LNCAP (cell line): ENCODE measurements around the gene EXOC3L4.

Experiments used
- TF ChIP-seq, protein P1 (sequence below): fragments of 450-650 bp; IDR thresholded peaks from 2 replicates; pipeline ENCODE4 v1.5.1; 2017; ENCODE audit warnings: mild to moderate bottlenecking

Gene EXOC3L4

DNA sequence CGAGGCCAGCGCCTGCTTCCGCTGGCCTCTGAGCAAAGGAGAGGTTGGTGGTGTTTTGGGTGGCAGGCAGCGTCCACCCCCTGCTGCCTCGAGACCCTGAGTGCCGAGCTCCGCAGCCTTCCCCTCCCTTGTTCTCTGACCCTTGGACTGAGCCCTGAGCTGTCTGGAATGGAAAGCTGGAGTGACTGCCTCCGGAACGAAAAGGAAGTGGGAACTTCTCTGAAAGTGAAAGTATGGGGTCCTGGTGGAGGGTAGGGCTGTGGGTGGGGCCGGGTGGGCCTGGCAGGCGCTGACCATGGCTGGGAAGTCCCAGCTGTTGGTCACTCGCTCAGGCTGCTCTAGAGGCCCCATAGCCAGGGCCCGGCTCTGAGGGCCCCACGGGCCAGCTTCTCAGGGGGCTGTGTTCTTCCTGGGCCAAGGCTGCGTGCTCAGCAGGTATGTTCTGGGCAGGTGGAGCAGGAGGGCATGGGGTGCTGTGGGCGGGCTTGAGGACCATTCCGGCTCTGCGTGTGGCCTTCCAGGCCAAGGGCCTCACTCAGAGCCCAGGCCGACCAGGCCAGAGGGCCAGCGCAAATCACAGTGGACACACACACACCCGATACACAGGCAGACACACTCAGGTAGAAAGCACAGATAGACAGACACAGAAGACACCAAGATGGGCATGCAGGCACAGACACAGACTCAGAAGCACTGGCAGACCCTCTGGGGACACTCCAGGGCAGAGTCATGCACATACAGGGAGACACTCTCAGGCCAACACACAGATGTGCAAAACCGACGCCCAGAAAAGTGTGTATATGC is at the start of gene EXOC3L4:
TSS of gene EXOC3L4 (plus strand) at position 320 of the 804 bp plus-strand sequence. CDS start 5,495 bp downstream, outside the sequence.
- TF ChIP-seq, protein P1, sequence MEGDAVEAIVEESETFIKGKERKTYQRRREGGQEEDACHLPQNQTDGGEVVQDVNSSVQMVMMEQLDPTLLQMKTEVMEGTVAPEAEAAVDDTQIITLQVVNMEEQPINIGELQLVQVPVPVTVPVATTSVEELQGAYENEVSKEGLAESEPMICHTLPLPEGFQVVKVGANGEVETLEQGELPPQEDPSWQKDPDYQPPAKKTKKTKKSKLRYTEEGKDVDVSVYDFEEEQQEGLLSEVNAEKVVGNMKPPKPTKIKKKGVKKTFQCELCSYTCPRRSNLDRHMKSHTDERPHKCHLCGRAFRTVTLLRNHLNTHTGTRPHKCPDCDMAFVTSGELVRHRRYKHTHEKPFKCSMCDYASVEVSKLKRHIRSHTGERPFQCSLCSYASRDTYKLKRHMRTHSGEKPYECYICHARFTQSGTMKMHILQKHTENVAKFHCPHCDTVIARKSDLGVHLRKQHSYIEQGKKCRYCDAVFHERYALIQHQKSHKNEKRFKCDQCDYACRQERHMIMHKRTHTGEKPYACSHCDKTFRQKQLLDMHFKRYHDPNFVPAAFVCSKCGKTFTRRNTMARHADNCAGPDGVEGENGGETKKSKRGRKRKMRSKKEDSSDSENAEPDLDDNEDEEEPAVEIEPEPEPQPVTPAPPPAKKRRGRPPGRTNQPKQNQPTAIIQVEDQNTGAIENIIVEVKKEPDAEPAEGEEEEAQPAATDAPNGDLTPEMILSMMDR: no peak

- TF ChIP-seq, protein P1: no peak
Measured at GRCh38 chr14:103045371-103045869, 49.1 kb upstream of the EXOC3L4 start.

DNA sequence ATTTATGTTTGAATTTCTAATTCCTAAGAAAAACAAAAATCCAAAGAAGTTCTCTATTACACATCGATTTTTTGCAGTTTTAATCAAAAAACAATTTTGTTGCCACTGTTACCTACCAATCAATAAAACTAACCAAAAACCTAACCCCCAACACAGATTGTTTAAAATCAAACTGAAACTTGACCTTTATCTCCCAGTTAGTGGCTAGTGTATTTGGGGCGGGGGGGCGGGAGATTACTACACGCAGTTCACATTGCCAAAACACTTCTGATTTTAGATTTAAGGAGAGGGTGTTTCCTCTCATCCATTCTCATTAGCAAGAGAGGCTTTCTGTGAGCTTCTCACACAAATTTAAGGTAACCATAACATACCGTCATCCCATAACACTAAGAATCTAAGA is 43.6 kb upstream of the EXOC3L4 start:
- TF ChIP-seq, protein P1: no peak

- TF ChIP-seq, protein P1: no peak
Measured at GRCh38 chr14:103052407-103052806, 42.1 kb upstream of the EXOC3L4 start.

- TF ChIP-seq, protein P1: no peak
Measured at GRCh38 chr14:103055695-103056094, 38.8 kb upstream of the EXOC3L4 start.

DNA sequence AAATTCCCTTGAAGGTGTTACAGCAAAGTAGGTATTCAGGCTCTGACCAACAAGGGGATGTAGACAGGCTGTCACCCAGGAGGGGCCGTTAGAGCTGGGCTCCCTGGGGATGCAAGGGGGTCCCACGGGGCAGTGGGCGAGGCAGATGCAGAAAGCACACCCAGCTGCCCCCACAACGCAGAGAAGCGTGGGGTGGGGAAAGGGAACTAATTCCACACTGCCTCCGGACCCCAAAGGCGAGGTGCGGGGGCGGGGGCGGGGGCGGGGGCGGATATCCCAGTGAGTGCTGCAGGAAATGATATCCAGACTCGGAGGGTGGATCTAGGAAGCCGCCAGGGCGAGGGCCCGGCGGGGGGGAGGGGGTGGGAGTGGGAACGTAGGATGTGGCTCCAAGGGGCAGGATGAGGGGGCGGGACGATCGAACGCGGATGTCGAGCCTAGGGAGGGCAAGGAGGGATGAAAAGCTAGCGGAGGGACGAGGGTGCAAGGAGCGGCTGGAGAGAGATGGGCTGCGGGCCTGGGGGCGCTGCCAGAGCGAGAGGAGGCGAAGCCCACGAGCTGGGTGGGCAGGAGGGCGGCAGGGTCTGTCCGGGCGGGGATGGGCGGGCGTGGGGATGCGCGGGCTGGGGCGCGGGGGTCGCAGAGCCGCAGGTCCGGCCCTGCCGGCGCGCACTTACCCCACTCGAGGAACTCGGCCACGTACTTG is 38.0 kb upstream of the EXOC3L4 start:
- TF ChIP-seq, protein P1: no peak

- TF ChIP-seq, protein P1: no peak
Measured at GRCh38 chr14:103057028-103057371, 37.5 kb upstream of the EXOC3L4 start.
